Activated CD8-positive, alpha-beta memory T cell treated with anti-CD3 and anti-CD28 coated beads, Interleukin-2, amount 50 U/mL, for 1 hour (primary cell): ENCODE measurements around the gene LIN28B.
"Not testable (repeated sequence)": the region's sequence is repeated elsewhere in the genome, so short reads cannot be mapped to it uniquely, and the experiment has no call there.

ENCODE experiments used
- DNase-seq: peaks from one replicate; pipeline ENCODE4 v3.0.0-alpha.2; 2020; ENCODE audit errors: extremely low read depth

Gene LIN28B

DNA sequence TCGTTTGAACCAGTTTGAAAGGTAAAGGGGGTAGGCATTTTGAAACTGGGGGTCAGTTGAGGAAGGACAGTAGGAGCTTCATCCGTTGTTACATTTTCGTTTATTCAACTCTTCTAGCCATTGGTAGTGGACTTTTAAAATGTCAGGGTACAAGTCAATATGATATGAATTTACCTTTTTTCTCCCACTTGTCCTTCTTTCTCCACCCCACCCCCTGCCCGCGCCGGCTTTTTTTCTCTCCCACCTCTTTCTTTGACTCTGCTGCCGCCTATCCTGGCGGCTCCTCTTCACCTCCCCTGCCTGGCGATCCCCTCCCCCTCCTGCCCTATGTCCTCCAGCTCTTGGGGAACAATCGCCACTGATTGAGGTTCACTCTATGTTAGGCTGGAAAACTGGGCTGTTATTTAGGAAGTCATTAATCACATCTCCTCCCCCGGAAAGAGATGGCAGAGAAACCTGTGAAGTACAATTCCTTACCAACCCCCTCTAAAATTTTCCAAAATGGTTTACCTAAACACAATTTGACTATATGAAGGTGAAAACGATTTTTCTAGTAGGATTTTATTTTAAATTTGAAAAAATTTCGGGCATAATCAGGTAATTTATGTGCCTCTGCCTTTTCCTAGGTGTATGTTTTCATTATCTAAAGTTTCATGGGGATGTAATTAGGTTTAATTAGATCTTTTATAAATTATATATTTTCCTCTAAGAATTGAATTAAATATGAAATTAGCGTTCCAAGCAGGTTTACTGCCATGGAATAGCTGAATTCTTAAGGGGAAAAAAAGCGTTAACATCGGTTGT, 778 bp upstream of the LIN28B start:
- DNase-seq, result no peak

DNA sequence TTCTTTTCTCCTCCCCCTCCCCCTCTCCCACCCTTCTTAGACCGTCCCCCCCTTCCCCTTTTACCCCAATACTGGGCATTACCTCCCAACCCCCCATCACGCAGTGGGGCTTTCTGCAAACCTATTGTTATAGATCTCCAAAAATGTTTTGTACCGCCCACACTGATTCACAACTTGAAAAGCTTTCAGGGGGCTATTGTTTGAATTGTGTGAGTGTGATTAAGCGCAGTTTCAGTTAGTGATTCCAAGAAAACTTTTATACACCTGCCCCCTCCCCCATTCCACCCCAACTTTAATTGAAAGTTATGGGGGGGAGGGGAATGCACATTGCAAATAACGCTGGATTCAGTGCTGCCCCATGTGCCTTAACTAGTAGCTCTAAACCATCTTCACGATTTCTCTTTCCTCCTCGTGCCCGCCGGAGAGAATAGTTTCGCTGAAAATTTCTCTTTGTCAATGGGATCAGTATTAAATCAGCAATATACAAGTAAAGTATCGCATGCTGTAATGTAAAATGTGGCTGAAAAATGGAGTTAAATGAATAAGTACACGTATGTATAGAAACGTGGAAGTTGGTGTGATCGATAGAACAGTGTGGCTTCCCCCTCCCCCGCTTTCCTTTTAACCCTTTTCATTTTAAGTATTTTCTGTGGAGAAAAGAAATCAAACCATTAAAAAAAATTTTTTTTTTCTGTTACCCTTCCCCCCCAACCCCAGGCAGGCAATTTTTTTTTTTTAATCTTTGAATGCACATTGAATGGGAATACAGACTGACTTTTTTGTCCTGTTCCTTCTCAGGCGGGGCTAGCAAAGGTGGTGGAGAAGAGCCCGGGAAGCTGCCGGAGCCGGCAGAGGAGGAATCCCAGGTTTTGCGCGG, 632 bp downstream of the LIN28B start:
- no peak for DNase-seq

DNA sequence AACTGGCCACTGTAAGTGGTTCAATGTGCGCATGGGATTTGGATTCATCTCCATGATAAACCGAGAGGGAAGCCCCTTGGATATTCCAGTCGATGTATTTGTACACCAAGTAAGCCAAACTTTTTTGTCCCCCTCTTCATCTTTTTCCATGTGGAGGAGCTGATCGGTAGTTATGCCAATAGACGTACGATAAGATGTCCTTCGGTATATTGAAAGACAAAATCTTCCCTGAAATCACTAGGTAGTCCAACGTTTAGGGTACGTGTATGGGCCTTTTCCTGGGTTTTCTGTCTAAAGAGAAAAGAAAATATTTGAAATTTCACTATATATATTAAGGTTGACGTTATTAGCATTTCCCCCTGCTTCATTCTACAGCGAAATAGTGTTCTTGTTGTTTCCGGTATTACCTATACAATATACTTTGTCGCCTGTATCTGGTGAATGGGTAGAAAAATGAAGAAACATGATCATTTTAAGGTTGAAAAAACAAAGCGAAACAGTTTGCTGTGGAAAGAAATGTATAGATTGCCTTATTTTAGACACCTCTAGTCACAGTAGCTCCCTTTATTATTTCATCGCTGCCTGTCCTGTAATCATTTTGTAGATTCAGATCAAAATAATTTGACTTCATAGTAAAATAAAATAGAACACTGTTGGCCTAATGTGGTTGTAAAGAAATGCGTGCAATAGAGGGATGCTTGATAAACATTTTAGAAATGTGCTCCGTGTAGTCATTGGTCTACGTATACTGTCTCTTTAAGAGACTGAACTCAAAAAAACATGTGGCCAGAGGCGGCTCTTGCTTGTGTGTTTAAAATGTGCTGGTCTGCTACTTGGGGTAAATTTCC, 1.5 kb downstream of the LIN28B start:
- no peak for DNase-seq

DNA sequence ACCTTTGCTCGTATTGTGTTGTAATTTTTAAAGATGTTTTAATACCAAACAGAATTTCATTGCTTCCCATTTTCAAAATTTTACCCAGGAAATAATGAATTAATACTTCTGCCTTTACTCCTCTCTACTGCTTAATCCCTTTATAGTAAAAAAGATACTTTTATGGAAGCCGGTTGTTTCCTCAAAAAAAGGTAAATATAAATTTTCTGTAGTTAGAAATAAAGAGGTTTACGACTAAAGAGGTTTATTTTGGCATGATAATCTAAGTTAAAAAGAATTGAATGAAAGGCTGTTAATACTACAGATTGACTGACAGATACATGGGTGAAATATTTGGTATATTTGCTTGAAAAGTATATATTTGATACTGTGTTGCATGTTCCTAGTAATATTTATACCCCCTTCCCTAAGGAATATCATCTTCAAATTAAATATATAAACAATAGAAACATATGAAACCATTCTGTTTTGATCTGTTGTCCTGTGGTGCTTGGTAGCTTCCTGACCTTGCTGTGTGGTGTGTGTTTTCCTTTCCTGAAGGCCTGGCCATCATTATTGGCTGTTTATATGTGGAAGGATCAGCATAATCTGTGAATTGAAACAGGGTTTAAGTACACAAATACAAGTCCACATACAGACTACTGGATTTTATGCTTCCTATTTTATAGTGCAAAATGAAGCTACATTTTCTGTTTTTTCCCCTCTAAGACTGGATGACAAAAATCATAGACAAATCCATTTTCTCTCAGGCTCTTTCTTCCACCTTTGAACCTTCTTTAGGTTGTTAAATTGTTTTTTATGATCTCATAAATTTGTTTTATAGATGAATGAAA, 2.3 kb downstream of the LIN28B start:
- no peak for DNase-seq

DNA sequence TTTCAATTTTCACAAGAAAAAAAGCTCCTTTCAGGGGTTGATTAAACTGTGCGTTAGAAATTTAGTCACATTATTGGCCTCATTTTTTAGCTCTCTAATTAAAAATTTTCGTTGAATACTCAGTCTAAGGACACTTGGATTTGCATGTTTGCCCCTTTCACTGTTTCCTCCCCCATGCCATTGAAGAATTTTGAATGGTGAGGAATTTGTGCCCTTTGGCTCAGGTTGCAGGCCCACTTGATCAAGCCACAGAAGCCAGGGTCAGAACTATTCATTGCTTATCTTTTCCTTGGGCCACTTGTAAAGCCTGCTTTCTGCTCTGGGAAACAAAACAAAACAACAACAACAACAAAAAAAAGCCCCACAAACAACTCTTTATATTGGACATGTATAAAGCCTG, 12.2 kb downstream of the LIN28B start:
- no peak for DNase-seq

DNA sequence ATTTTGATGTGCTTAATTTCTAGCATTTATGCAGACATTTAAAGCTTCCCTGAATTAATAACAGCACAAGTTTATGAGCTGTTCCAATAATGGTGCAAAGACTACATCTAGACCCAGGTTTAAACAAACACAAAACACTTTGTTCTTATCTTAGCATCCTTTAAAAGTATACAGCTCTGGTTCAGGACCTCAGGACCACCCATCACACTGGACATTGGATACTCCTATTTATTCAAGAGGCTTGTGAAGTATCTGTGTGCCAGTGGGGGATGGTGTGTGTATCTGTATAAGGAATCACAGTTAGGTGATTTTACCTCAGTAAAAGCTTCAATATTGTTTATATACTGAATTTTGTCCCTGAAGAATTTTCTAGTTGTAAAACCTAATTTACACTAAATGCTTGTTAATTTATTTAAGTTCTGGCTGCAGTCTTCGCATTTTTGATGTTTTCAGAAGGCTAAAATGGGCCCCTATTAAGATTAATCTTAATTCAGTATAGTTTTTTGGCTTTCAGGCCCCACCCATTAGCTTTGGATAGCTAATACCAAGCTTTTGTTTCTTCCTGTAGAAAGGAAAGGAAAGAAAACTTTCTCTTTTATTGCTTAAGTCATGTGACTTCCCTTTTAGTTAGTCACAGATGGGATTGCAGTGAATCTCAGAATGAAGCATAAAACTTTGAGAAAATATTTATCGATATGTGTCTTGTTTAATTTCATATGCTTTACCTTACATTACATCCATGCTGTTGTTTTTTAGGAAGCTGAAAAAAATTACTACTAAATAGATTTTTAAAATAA, 13.1 kb downstream of the LIN28B start:
- DNase-seq, result no peak

DNA sequence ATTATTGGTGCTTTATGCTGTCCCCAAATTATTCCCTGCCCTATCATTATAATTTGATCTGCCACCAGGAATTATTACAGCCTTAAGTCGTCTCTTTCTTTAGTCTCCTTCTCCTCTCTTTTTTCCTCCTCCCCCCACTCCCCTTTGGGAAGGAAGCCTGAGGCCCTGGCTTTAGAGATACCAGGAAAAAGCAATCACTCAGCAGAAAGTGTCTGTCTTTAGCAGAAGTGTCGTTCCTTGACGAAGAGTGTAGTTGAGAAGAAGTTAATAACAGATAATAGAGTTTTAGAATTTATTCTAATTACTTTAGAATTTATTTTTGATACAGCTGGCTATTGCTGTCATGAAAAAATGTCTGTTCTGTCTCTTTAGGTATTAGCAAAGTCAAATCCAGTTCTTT, 16.5 kb downstream of the LIN28B start:
- no peak for DNase-seq

DNA sequence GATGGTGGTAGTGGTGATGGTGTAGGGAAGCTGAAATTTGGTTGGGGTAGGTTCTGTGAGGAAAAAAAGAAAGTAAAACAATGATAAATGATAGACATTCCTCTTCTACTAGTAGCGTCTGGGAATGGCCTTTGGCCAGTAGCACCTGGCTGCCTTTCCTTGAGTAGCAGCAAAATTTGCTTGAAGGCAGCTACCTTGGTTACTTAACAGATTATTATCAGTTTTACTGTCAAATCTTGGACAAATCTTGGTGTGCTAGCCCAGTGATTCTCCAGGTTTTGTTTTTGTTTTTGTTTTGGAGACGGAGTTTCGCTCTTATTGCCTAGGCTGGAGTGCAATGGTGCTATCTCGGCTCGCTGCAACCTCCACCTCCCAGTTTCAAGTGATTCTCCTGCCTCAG, 26.4 kb downstream of the LIN28B start:
- DNase-seq, result no peak

DNA sequence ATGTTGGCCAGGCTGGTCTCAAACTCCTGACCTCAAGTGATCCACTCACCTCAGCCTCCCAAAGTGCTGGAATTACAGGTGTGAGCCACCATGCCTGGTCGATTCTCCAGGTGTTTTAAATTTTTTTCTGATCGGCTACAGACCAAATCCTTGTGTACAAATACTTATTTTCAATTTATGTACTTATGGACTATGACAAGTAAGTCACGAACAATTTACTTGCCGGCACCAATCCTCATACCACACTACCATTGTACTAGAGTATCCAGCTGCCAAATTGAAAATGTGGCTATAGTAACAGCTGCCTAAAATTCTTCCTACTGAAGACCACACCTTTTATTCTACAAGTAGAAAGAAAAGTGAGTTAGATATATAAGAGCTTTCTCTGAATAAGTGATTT, 26.9 kb downstream of the LIN28B start:
- no peak for DNase-seq

DNA sequence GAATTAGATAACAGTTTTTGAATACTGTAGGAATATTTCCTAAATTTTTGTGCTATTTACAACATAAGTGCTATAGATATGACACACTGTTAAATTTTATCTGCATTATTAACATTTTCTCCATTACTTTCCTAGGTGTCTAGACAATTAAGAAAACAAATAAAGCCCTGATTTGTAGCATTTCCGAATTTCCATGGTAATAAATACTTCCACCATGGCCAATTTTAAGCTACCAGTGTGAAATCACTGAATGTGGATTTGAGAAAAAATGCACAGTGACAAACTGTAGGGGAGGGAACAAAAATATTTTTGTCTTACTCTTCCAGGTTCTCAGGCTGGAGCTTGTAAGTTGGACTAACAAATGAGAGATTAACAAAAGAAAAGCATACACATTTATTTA, 27.9 kb downstream of the LIN28B start:
- DNase-seq, result no peak

DNA sequence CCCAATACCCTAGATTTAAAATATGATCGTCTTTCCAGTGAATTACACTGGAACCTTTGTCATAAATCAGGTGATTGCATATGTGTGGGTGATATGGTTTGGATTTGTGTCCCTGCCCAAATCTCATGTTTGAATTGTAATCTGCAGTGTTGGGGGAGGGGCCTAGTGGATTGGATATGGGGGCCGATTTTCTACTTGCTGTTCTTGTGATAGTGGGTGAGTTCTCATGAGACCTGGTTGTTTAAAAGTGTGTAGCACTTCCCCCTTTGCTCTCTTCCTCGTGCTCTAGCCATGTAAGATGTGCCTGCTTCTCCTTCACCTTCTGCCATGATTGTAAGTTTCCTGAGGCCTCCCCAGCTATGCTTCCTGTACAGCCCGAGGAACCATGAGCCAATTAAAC, 29.0 kb downstream of the LIN28B start:
- DNase-seq, result not testable (repeated sequence)

DNA sequence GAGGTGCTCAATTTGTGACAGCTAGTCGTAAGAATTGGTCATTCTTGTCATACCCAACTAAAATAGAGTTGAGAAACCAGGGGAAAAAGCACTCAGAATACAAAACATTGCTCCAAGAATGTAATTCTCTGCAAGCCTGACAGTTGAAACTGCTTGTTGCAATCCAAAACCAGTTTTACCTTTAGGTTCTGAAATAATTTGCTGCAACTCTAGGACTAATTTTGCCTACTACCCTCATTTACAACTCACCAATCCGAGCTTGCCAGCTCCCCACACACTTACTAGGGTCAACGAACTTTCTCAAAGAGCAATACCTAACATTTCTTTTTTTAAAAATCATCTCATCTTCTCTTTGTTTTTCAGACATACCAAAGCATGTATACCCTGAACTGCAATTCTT, 29.7 kb downstream of the LIN28B start:
- DNase-seq, result no peak

DNA sequence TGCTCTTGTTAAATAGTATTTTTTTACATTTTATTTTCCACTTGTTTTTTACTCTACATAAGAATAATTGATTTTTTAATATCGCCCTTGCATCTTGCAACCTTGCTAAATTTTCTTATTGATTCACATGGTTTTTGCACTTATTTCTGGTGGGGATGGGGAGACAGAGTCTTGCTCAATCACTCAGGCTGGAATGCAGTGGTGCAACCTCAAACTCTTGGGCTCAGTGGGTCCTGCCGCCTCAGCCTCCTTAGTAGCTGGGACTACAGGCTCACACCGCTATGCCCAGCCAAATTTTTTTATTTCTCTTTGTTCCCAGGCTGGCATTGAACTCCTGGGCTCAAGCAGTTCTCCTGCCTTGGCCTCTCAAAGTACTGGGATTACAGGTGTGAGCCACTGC, 30.3 kb downstream of the LIN28B start:
- DNase-seq, result no peak

DNA sequence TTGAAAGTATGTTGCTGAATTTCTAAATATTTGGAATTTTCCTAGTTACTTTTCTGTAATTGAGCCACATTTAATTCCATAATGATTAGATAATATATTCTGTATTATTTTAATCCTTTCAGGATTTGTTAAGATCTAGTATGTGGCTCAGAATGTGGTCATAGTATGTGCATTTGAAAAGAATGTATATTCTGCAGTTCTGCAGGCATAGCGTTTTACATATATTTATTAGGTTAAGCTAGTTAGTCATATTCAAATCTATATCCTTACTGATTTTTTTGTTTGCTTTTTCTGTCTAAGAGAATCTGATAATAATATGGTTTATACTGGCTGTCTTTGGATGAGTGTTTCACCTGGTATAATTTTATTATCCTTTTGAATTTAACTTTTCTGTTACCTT, 33.2 kb downstream of the LIN28B start:
- no peak for DNase-seq

DNA sequence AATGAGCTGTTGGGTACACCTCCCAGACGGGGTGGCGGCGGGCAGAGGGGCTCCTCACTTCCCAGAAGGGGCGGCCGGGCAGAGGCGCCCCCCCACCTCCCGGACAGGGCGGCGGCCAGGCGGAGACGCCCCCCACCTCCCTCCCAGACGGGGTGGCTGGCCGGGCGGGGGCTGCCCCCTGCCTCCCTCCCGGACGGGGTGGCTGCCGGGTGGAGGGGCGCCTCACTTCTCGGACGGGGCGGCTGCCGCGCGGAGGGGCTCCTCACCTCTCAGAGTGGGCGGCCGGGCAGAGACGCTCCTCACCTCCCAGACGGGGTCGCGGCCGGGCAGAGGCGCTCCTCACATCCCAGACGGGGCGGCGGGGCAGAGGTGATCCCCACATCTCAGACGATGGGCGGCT, 34.2 kb downstream of the LIN28B start:
- not testable (repeated sequence) for DNase-seq

DNA sequence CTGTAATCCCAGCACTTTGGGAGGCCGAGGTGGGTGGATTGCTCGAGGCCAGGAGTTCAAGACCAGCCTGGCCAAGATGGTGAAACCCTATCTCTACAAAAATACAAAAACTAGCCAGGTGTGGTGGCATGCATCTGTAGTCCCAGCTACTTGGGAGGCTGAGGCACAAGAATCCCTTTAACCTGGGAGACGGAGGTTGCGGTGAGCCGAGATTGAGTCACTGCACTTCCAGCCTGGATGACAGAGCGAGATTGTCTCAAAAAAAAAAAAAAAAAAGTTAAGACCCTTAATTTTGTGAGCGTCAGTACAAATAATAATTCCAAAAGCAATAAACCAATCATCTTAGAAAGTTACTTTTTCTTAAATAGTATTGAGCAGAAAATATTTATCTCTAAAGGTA, 36.7 kb downstream of the LIN28B start:
- not testable (repeated sequence) for DNase-seq

DNA sequence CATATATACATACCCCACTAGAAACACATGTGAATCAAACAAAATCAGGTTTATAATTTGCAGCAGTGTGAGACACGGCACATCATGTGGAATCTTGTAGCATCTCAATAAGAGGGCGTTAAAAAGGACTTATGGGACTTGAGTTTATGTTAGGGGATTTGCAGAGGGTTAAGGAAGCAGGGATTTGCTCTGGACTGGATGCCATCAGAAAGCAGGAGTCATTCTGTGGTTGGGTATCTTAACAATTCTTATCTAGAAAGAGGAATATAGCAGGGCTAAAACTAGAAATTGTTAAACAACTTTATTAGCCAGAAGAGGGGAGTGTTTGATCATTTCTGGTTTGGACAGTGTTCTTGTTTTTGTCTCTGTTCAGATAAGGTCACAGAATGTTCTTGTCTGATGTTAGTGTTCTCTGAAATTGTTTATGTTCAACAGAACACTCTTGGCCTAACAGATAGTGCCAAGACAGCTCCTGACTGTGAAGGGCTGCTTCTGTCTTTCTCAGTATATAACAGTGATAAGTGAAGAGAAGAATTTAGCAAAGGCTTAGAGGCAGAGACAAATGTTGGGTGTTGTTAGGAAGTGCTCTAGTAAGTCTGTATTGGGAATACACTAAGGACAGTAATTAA, 39.2 kb downstream of the LIN28B start:
- DNase-seq, result no peak

DNA sequence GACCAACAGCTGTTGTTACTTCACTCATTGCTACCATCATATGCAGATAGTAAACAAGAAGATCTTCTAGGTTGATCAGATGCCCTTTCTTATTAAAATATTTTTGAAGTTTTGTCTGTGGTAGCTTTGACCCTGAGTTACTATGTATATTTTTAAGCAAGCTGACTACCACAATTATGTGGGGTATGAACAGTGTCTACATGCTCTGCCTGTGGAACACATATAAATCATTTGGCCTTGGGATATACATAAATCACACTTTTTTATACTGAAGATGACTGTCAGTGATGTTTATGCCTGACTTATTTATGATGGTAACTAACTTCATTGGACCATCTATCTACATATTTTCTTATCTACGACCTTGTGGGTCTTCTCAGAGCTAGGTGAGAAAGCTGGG, 44.2 kb downstream of the LIN28B start:
- no peak for DNase-seq

DNA sequence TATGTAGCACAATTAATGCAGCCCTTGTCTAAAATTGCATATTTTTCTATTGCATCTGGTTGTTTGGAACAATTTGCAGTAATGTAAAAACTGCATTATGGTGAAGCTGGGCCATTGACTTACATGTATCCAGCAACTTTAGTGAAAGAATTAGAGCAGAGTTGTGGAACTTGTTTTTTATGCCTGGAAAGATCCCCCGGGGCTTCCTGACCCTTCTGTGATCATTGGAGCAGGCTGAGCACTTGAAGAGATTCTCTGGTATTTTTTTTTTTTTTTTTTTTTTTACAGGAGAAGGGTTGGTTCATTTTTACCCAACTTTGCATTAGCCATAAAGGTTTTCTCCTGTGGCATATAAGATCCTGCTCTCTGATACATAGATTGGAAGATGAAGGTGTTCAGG, 45.0 kb downstream of the LIN28B start:
- DNase-seq, result no peak

DNA sequence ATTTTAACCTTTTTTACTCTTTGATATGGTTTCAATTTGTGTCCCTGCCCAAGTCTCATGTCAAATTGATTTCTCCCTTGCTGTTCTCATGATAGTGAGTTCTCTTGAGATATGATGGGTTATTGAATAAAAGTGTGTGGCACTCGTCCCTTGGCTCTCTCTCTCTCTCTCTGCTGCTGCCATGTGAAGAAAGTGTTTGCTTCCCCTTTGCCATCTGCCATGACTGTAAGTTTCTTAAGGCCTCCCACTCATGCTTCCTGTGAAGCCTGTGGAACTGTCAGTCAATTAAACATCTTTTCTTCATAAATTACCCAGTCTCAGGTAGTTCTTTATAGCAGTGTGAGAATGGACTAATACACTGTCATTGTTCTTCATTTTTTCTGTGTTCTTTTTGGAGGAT, 48.5 kb downstream of the LIN28B start:
- DNase-seq, result no peak
